NCI-H1048 (cell line): ENCODE measurements around the gene EFNA5.

Experiments used
- DNase-seq: peaks from one replicate; lab custom pipeline; 2025; lab: John Stamatoyannopoulos, UW

The EFNA5 gene

DNA sequence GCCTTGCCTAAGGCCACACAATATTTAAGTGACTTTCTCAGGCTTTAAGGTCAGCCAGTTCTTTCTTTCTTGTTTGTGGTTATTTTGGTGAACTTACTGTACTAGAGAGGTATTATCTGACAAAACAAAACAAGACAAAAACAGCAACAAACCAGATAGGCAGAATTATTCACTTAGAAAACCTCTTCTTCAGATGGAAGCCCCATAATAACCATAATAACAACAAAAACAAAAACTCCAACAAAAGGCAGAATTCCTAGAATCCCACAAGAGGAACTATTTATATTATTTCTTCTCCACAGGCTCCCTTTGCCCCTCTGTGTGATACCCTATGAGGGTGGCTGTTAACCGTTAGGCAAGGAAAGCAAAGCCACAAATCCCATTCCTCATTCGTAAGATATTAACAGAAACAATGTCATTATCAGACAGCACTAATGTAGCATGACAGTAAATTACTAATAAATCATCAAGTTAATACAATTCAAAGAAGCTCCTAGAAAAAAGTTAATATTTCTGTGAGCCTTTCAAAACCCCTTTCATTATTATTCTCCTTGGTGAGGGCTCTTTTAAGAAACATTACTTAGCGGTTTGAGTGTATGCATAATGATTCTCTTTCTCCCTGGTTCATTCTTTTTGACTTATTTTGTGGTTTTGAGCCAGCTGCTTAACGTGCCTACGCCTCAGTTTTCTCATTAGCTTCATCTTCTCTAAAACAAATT, 274.9 kb downstream of the EFNA5 start:
- DNase-seq, result no peak

DNA sequence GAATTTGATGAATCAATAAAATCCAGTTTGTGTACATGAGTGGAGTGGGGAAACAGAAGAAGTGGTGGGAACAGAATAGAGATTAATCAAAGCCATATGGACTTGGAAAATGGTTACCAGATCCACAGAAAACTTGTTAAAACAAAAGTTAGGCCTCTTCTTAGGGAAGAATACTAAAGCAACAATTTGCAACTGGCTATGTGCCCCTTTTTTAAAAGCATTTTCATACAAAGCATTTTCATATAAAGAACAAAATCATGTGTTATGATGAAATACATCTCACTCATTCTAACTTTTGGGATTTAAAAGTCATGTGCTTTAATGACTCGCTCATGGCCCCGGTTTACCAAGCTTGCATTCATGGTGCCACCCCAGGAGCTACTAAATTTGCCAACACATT, 276.9 kb downstream of the EFNA5 start:
- no peak for DNase-seq

DNA sequence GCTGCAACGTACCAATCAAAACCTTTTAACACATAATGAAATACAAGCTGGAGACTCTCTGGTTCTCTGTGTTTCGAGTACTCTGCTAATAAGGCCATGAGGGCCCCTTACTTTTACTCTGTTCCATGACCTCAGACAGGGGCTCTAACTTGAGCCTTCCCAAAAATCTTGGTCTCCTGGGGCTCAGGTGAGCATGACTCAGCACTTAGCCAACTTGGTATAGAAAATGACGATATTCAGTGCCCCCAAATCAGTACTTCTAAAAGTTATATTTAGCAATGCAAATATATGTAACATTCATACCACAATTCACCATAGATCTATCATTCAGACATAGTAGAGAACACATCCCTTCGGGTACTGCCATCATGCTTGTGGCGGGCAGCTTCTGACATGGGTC, 278.9 kb downstream of the EFNA5 start:
- DNase-seq, result no peak

DNA sequence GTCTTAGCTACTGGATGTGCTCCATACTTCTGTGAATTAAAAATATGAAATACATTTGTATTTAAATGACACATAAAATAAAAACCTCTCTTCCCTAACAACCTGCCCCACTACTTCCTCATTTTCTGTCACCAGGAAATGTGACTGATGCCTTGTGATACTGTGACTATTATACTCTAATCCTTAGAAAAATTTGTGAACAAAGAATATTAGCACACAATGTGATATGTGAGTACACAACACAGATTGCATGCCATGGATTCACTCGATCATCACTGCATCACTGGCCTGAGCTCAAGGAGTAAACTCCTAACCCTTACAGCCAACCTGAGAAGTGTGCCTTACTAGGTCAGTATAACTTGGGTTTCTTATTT, 281.0 kb downstream of the EFNA5 start:
- DNase-seq, result no peak

DNA sequence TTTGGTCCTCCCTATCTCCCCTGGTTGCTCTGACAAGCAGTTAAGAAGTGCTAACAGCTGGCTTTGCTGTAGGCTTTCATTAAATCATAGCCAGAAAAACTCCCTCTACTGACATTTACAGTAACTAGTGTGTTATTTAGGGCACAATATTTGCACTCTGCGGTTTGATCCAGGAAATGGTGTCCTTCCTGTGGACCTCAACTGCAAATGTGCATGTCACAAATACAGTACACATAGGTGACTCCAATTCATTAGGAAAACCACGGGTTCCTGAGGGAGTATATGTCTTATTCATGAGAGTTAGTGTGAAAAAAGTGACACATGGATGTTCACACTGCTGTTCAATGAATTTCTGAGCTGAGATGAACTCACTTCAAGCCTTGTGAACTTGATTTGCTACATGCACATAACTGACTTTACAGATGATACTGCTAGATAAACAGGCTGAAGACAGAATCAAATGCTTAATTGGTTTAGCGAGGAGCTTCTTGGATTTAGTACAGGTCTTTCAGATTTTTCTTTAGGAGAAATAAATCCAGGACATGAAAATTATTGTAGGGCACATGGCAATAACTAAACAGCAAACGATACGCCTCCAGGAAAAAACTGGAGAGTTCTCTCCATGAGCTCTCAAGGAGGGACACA, 281.5 kb downstream of the EFNA5 start:
- DNase-seq, result no peak

DNA sequence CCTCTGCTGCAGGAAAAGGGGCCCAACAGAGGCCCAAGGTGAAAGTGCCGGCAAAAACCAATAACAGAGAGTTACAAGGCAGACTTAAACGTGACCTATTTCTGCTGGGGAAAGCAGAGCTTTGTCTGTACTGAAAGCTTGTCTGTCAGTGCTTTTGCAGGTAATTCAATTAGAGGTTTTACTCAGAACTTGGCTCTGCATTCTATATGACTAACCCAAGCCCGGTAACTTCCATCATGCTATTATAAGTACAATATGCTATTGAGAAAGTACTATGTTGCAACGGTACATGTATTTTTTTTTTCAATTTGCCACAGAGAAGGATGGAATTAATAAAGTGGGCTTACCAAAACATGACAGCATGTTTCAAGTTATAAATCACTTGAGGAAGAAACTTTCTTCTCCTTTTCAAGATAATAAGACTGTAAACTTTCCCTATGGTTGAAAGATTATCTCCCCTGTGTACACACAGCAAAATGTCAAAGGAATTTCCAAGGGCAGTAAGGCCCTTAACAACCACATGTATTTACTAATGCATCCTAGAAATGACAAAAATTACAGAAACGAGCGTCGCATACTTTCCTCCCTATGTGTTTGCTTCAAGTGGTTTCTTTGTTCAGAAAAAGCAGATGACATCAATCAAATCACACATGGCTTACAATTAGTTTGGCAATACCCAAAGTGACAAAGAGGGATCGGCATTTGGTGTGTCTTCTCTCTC, 282.4 kb downstream of the EFNA5 start:
- no peak for DNase-seq

DNA sequence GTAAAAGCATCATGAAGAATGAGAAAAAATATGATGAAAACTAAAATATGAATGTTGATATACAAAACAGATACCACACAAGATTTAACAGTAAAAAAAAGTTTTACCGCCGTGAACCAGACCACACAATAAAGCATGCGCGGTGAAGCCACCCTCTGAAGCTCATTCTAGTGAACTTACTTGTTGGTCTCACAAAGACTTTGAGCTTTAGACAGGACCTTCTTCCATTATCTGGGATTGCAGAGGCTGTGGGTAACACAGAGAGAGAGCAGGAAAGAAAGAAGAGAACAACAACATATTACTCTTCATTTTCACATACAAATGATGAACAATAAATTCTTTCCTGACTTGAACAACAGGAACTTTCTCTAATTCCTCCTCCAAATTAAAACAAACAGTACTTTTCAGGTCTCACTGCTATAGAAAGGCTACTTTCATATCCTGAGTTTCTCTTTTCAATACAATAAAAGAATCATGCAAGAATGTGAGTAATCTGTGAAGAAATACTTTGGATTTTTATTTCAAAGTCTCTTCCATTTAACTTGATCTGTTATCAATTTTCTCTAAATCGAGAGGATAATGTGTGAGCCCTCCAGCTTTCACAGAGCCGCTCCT, 283.1 kb downstream of the EFNA5 start:
- DNase-seq, result no peak

DNA sequence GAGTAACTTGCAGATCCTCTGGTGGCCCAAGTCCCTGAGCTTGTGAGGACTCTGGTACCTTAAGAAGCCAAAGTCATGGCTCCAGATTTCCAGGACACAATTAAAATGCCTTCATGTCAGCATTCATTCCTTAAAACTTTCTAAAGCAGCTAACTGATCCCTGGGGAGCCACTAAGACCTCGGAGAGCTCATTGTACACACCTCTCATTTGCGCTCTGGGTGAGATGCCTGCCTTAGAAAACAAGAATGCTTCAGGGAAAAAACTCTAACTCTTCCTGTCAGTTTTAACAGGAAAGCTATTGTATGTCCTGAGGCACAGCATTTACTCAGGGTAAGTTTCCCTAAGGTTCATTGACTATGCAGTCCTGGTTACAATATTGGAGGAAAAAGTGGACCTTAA, 285.0 kb downstream of the EFNA5 start:
- DNase-seq, result no peak

DNA sequence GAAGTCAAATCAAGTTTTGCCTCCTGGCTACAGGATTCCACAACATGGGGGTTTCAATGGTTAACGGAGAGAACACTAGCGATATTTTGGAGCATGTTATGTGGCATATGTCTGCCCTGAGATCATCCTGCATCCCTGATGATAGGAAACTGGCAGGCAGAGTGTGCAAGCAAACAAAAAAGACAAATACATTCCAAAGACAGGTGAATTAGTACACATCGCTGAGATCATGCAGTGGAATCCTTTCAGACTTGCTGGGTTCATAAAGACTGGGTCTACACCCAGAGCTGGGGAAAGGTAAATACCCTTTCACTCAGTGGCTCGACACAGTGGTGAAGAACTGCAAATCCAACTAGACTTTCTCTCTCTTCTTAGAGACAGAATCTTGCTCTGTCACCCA, 286.5 kb downstream of the EFNA5 start:
- DNase-seq, result no peak

DNA sequence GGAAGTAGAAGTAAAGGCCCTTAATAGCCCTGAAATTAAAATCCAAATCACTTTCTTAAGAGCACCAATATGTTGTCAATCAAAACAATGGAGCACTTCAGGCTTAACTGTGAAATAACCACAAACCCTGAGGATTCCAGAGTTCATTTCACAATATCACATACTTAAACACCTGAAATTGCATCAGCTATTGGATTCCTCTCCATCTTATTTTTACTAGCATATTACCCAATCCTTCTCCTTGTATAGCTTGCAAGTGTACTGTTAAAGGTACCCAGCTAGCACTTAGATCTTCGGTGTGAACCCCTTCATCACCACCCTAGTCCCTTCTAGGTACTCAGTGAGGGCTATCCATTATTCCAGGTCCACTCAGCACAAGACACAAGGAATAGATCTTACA, 287.3 kb downstream of the EFNA5 start:
- no peak for DNase-seq

DNA sequence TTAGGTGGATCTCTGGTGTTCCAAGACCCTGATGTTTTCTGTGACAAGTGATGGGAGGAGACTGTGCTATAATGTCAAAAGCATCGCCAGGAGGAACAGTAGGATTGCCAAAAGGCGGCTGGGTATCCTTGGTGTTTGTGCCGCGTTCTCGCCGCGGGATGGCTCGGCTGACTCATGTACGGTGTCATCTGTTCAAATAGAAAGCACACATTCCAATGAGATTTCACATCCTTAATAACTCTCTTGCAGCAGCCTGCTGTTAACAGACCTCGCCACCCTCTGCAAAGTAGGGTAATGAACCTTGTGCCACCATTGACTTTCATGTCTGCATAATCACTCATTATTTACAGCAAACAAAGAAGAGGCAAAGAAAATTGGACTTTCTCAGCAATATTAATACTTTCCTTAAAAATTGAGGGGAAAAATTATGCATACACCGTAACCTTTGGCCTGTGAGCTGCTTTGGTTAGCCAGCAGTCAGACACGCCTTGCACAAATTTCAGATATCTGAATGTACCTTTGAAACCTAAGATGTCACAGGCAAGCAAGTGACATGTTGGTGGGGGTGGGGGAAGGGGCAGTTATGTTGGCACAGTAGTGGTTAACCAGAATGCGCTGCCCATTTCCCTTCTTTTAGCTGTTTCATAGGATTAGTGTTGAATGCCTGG, 289.4 kb downstream of the EFNA5 start:
- DNase-seq, result no peak

DNA sequence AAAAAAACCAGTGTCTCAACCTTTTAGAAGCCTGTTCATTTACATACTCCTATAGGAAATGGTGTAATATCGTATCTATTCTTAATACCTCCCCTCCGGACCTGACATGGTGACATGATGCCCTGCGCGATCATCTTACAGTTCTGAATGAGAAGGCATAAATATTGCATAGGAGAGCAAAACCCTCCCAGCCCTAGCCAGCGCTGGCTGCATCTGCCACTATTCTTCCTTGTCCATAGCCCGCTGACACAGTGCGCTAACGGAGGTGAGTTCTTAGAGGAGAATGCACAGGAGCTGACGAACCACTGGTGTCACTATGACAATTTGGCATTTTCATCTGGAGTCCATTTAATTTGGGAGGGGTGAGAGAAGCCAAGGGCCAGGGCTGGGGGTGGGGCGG, 290.1 kb downstream of the EFNA5 start:
- DNase-seq, result no peak

DNA sequence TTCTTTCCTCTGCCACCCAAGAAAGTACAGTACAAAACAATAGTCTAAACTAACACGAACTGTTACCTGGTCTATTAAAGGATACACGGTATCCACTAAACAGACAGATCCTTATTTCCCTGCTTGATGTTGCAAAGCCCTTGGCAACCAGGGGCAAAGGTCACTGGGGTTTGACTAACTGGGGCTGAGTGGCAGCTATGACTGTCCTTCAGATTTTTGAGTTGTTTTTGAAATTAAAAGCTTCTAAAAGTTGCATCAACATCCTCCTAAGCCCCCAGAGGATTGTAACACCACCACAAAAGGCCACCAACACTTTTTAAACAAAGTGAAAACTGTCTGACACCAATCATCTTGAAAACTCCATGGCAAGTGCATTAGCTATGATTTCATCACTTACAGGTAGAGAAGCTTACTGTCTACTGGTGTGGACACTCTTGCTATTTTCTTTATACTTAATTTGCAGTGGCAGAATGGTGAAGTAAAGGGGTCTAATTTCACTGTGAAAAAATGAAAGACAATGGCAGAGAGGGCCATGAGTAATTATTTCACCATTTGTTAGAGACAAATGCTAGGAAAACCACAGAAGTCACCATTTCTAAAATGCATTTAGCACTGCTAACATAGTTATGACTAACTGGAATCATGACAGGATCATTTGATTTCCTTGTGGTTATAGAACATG, 292.4 kb downstream of the EFNA5 start:
- no peak for DNase-seq

DNA sequence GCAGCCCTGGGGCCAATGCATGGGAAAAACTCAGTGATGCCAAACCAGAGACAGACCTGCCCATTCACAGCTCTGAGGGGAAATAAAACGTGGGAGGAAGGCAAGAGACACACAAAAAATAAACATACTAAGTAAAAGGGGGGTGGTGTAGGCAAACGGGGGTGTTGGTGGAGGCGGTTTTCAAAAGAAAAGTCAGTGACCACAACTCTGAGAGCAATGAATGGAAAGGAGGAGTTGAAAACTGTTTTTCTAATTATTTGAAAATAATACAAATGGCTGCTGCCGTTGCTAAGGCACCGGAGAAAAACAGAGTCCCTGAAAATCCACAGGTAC, 293.5 kb downstream of the EFNA5 start:
- DNase-seq, result no peak

DNA sequence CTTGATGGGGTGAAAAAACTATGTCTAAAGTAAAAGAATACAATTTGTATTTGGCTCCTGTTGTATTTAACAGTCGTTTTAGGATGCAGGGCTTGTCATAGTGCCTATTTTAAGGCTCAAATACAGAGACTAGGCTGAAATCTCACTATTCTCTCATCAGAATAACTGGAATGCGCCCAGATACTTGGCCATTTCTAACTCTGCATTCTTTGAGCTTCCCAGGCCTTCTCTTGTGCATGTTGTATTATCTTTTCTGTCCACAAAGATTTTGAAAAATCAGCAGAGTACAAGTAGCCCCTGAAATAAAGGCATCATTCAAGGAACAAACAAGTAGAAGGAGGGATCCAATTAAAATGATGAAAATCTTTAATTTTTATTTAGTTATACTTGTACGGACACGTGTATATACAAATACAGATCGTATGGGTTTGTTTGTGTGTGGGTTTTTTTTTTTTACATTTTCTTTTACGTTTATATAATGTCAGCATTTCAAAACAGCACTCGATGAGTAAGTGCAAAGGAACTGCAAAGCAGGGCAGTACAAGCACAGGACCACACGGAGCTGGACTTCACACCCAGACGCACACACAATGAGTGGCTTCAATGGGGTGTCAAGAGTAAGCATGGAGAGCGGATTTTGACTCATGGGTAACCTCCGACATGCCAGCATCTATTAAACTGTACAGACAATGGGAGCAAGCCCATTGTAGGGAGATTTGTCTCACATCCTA, 294.0 kb downstream of the EFNA5 start:
- DNase-seq, result no peak

DNA sequence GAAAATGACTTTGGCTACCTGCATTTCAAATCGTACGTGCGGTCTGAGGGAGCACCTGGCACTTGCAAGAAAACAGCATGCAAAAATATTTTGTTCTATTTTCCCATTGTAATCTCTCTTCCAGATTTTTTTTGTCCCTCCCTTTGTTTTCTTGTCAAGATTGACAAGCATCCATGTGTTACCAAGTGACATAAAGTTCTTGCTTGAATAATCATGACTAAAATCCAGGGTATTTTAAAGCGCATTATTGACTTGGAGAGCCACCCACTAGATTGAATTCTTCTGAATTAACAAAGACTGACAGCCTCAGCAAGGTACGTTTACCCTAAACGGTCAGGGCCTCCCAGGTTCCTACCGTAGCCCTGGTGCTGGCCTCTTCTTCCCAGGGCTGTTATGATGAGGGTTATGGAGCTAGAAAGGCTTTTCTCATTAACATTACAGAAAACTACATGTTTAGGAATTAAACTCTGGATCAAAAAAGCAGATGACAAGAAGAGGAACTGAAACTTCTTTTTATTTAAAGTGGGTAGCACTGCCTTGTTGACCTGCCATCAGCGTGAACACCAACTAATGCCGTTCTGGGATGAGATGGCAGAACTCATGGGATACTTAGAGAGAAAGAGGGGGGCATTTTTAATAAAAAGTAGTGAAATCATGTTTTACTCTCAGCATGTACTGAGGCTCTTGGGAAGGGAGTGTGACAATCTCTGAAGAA, 297.0 kb downstream of the EFNA5 start:
- no peak for DNase-seq

DNA sequence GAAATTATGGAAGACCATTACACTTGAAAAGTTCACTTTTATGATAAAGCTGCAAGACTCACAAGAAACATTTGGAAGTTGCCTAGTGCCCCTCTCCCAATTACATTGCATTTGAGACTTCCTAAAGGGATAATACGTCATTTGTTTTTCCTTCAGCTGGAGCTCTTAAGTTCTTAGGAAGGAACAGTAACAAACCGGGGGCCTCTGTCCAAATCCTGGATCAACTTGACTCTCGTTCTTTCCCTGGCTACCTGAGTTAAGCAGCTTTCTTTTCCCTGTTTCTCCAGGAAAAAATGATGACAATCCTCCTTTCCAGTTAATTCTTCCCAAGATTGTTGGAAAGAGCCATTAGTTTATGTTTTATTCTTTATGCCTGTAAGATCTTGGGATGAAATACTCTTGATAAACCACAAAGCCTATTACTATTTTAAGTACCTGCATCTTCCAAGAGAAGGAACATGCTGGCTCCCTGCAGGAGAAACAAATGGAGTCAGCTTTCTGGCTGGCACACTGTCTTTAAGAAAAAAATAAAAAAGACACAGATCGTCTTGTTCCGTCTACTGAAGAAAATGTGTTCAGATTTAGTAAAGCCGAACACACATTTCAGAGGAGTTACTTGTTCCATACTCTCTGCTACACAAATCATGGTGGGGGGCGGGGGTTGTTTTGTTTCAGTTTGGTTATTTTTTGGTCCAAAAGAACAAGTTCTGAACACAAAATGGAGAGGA, 297.9 kb downstream of the EFNA5 start:
- DNase-seq, result no peak

DNA sequence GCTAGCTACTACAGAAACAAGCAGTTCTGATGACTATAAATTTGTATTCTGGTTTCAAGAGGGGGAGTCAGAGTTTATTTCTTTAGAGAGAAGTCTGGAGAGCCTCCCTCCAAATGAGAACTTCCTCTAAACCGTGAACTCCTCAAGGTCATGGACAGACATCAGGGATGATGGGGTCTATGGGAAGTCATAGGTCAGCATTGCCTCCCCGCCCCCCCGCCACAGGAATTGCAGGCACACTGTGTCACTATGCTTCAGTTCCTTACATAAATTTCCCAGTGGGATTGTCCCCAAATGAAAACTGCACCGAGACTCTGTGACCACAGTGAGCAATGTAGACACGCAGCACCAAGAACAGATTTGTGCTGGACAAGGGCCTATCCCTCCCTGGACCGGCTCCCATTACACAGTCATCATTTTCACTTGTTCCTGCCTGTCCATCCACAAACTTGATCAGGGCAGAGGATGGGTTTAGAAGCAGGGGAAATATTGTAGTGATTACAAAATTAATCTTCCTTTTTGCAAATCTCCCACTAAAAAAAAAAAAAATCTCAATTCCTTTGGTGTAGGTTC, 300.3 kb downstream of the EFNA5 start:
- no peak for DNase-seq

DNA sequence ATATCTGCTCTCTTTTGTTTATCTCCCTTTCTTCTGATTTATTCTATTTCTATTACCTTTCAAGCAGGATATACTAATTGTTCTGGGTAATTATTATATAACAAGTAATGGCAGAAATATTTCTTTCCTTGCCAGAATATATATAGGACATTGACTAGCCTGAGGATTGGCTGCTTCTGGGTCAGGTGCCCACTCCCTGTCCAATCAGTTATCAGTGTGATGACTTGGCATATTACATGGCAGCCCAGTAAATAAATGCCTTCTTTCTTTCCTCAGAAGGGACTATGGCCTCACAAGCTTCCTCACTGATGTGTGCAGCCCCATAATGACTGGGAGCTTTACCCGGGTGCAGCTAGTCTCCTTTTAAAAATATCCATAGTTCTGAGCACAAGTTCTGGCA, 301.1 kb downstream of the EFNA5 start:
- no peak for DNase-seq

DNA sequence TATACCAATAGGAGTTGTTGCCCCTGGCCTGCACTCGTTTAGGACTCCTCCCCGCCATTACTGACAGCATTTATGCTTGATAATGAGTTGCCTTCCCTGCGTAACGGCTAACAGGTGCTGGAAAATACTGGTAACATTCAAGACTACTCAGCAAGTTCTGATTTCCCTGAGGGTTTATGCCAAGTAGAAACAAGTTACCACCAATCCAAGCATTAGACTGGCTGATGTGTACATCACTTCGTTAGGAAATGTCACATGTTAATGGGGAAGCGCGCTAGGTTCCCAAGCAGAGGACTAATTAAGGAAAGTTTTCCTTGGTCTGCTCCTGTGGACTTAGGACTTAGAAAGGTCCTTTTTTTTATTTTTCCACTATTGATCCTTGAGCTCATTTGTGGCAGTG, 302.1 kb downstream of the EFNA5 start:
- no peak for DNase-seq
